HUES6 (cell line): ENCODE data around the gene SND1.

Source experiments
- H3K27ac ChIP-seq: 2 replicates; pipeline ENCODE4 v1.7.0; 2013; ENCODE audit warnings: low read depth, mild to moderate bottlenecking, low read length, inconsistent platforms
- H3K27me3 ChIP-seq: 2 replicates; pipeline ENCODE4 v1.6.1; 2013; ENCODE audit warnings: low read length; ENCODE audit not compliant: control insufficient read depth, insufficient read depth
- H3K36me3 ChIP-seq: 2 replicates; pipeline ENCODE4 v1.6.1; 2013; ENCODE audit warnings: low read length; ENCODE audit not compliant: control insufficient read depth, insufficient read depth
- H3K4me1 ChIP-seq: 2 replicates; pipeline ENCODE4 v1.6.1; 2013; ENCODE audit warnings: low read length; ENCODE audit not compliant: control insufficient read depth, insufficient read depth
- H3K4me3 ChIP-seq: 2 replicates; pipeline ENCODE4 v1.5.1; 2013; ENCODE audit warnings: low read depth, low read length
- H3K9ac ChIP-seq: one replicate; pipeline ENCODE4 v1.6.1; 2013; ENCODE audit warnings: mild to moderate bottlenecking, low read length
- H3K9me3 ChIP-seq: 2 replicates; pipeline ENCODE4 v1.6.1; 2013; ENCODE audit warnings: low read depth, low read length; ENCODE audit not compliant: control insufficient read depth, insufficient read depth

The SND1 gene

DNA sequence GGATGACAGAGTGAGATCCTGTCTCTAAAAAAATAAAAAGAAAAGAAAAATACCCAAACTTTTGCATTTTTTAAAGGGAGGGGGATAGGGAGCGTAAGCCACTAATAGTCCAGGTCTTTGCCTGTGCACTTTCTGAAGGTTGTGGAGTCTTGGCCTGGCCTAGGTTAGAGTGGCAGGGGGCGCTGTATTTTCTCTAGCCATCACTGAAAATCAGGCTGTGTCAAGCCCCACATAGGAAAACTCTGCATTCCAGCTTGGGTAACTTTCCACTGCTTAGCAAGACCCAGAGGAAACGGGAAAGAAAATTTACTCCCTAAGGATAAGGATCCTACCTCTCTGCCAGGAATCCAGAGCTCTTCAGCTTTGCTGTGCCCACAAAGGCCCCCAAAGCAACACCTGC, 23.5 kb upstream of the SND1 start:
- H3K9ac ChIP-seq = no peak overlapping the region

DNA sequence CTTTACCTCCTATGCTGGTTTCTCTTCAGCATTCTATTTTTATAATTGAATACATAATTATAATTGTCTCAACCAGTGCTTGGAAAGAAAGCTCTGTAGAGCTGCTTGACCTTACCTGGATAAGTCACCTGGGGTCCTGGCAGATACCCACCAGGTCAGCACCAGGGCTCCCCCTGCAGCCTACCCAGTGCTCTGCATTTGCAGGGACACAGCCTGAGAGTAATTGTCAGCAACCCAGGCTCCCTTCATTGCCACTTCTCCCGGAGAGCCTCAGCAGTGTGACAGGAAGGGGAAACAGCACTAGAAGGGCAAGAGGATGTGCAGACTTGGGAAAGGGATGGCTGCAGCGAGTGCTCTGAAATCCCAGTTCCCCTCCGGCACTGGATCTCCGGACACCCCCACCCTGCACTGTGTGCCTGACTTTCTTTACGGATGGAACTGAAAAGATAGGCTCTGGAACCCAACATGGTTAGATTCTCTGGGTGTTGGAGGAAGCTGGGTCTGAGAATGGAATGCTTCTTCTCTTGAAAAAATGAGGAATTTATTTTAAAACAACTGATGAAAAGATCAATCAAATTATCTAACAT, 22.6 kb upstream of the SND1 start:
- H3K36me3 ChIP-seq = no peaks in the 10 kb centered on the region
- H3K27me3 ChIP-seq = no peaks in the 10 kb centered on the region; the same call in 1 of the 2 replicates
- no peak overlapping the region for H3K4me3 ChIP-seq
- H3K9ac ChIP-seq = no peak overlapping the region
- H3K27ac ChIP-seq = no peak overlapping the region
- H3K4me1 ChIP-seq = 0 out of 2 replicates have a peak, but pooled peaks cover 5% of the 10 kb centered on the region
- H3K9me3 ChIP-seq = no peaks in the 10 kb centered on the region

More for the DNA sequence above, 23.5 kb upstream of the SND1 start:
- H3K9me3 ChIP-seq = no peaks in the 10 kb centered on the region
- no peaks in the 10 kb centered on the region for H3K27me3 ChIP-seq
- 0 out of 2 replicates have a peak, but pooled peaks cover 5% of the 10 kb centered on the region for H3K4me1 ChIP-seq
- H3K36me3 ChIP-seq = no peaks in the 10 kb centered on the region
- H3K4me3 ChIP-seq = no peak overlapping the region
- H3K27ac ChIP-seq = no peak overlapping the region

- no peak overlapping the region for H3K27ac ChIP-seq
- H3K36me3 ChIP-seq = no peaks in the 10 kb centered on the region
- H3K27me3 ChIP-seq = no peaks in the 10 kb centered on the region; the same call in 1 of the 2 replicates
- no peak overlapping the region for H3K9ac ChIP-seq
- H3K4me3 ChIP-seq = no peak overlapping the region
- peaks cover 5% of the 10 kb centered on the region; the same call in 1 of the 2 replicates for H3K4me1 ChIP-seq
- no peaks in the 10 kb centered on the region for H3K9me3 ChIP-seq
Measured at GRCh38 chr7:127632276-127632910, 19.6 kb upstream of the SND1 start.

- Histone ChIP-seq H3K36me3 (no peaks in the 10 kb centered on the region), H3K4me1 (no peaks in the 10 kb centered on the region; the same call in 1 of the 2 replicates), H3K27me3 (no peaks in the 10 kb centered on the region; the same call in 1 of the 2 replicates), H3K27ac (no peak overlapping the region), H3K9me3 (no peaks in the 10 kb centered on the region), H3K9ac (no peak overlapping the region), H3K4me3 (no peak overlapping the region)
Measured at GRCh38 chr7:127635659-127636285, 16.2 kb upstream of the SND1 start.

- Histone ChIP-seq H3K9ac (no peak overlapping the region), H3K4me3 (no peak overlapping the region), H3K4me1 (peaks cover 4% of the 10 kb centered on the region; the same call in 1 of the 2 replicates), H3K9me3 (no peaks in the 10 kb centered on the region), H3K27ac (no peak overlapping the region), H3K27me3 (no peaks in the 10 kb centered on the region; the same call in 1 of the 2 replicates), H3K36me3 (no peaks in the 10 kb centered on the region)
Measured at GRCh38 chr7:127638197-127638596, 13.8 kb upstream of the SND1 start.

DNA sequence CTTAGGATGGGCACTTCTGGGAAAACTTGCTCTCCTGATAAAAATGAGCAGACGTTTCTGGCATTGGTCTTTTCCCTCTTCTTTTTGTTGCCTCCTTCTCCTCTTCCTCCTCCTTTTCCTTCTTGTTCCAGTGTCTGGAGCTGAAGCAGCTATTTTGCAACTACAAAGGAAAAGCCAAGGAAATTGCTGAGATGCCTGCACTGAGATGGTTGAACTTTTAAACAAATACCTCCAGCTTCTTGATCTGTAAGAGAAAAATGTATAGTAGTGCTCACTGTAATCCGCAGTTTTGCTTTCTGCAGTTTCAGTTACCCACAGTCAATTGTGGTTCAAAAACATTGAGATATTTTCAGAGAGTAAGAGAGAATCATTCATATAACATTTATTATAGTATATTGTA, 7.5 kb upstream of the SND1 start:
- Histone ChIP-seq H3K9me3 (no peaks in the 10 kb centered on the region), H3K27me3 (no peaks in the 10 kb centered on the region), H3K36me3 (no peaks in the 10 kb centered on the region), H3K9ac (no peak overlapping the region), H3K27ac (no peak overlapping the region), H3K4me1 (0 out of 2 replicates have a peak, but pooled peaks cover 4% of the 10 kb centered on the region), H3K4me3 (no peak overlapping the region)

GRCh38 chr7:127647636-127648035, 4.4 kb upstream of the SND1 start:
- H3K9ac ChIP-seq = no peak overlapping the region
- no peaks in the 10 kb centered on the region for H3K9me3 ChIP-seq
- no peaks in the 10 kb centered on the region for H3K27me3 ChIP-seq
- peaks cover 6% of the 10 kb centered on the region for H3K4me1 ChIP-seq
- H3K27ac ChIP-seq = no peak overlapping the region
- H3K36me3 ChIP-seq = no peaks in the 10 kb centered on the region
- no peak overlapping the region for H3K4me3 ChIP-seq

- H3K9me3 ChIP-seq = no peaks in the 10 kb centered on the region
- H3K27ac ChIP-seq = no peak overlapping the region
- peaks cover 10% of the 10 kb centered on the region for H3K4me1 ChIP-seq
- no peaks in the 10 kb centered on the region for H3K27me3 ChIP-seq
- H3K4me3 ChIP-seq = no peak overlapping the region
- H3K9ac ChIP-seq = no peak overlapping the region
- H3K36me3 ChIP-seq = no peaks in the 10 kb centered on the region
Measured at GRCh38 chr7:127648986-127649385, 3.0 kb upstream of the SND1 start.

- Histone ChIP-seq H3K9ac (peak overlapping the region; percentile 95), H3K4me3 (peak overlapping the region; percentile 88), H3K27me3 (no peaks in the 10 kb centered on the region), H3K27ac (peak overlapping the region; percentile 88), H3K9me3 (no peaks in the 10 kb centered on the region), H3K4me1 (peaks cover 29% of the 10 kb centered on the region), H3K36me3 (peaks cover 3% of the 10 kb centered on the region; the same call in 1 of the 2 replicates)
Measured at GRCh38 chr7:127650847-127651555, 993 bp upstream of the SND1 start.

GRCh38 chr7:127652333-127653248, 597 bp downstream of the SND1 start:
- Histone ChIP-seq H3K27ac (peak overlapping the region; percentile 31; the same call in 1 of the 2 replicates), H3K4me1 (peaks cover 29% of the 10 kb centered on the region), H3K27me3 (no peaks in the 10 kb centered on the region), H3K36me3 (peaks cover 12% of the 10 kb centered on the region; the same call in 1 of the 2 replicates), H3K9ac (peak overlapping the region; percentile 90), H3K9me3 (no peaks in the 10 kb centered on the region), H3K4me3 (peak overlapping the region; percentile 88)
